ENCODE data around the gene FSTL4.

DNA sequence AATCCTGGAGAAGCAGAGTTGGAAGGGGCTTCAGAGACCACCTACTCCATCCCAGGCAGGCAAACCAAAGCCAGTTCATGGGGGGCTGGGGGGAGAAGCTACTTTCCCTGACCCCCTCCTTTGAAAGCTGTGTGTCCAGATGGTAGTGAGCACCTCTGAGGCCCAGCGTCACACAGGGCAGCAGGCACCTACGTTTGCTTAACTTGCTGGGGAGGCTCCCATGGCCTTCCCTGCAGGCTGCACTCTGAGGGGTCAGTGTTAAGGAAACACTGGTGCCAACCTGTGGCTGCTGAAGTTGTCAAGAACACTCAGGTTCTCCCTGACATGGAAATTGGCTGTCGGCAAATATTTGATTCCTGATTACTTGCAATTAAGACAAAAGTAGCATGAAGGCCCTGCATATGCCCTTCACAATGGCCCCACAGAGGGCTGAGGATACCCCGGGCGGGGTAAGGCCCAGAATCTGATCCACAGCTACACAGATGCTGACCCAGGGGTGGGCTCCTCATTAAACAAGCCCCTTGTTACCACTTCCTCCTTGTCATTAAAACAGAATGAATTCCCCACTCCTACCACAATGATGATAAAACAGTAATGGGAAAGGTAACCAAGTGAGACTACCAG, 208.5 kb downstream of the FSTL4 start:
- TF ChIP-seq CTCF (IDR thresholded peaks at IDR 0.05) (no peak), POLR2A (IDR thresholded peaks at IDR 0.05) (no peak)

Measured in body of pancreas (tissue), 4 donors.